DMS114 treated with DMSO at 0.1 percent for 48 hours (cell line): ENCODE data around the gene MAP4K5.

Experiments
- DNase-seq: peaks from one replicate; lab custom pipeline; 2025; ENCODE audit not compliant: unreplicated experiment; lab: John Stamatoyannopoulos, UW

MAP4K5 gene

GRCh38 chr14:50373959-50374358 is 158.4 kb downstream of the MAP4K5 start:
- no peak for DNase-seq

GRCh38 chr14:50371546-50371945 is 160.8 kb downstream of the MAP4K5 start:
- no peak for DNase-seq
